GM04503 (cell line): ENCODE measurements around the gene MNT.
"Not testable (repeated sequence)": the region's sequence is repeated elsewhere in the genome, so short reads cannot be mapped to it uniquely, and the experiment has no call there.

Experiments used
- DNase-seq: peaks from one replicate; pipeline ENCODE4 v3.0.0-alpha.2; 2012; ENCODE audit warnings: low read depth

Gene MNT, protein sequence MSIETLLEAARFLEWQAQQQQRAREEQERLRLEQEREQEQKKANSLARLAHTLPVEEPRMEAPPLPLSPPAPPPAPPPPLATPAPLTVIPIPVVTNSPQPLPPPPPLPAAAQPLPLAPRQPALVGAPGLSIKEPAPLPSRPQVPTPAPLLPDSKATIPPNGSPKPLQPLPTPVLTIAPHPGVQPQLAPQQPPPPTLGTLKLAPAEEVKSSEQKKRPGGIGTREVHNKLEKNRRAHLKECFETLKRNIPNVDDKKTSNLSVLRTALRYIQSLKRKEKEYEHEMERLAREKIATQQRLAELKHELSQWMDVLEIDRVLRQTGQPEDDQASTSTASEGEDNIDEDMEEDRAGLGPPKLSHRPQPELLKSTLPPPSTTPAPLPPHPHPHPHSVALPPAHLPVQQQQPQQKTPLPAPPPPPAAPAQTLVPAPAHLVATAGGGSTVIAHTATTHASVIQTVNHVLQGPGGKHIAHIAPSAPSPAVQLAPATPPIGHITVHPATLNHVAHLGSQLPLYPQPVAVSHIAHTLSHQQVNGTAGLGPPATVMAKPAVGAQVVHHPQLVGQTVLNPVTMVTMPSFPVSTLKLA

GRCh38 chr17:2400877-2401425 is at the start of gene MNT:
MNT (minus strand) TSS chr17:2401060; CDS start chr17:2400712, 348 bp downstream.
- no peak for DNase-seq

DNA sequence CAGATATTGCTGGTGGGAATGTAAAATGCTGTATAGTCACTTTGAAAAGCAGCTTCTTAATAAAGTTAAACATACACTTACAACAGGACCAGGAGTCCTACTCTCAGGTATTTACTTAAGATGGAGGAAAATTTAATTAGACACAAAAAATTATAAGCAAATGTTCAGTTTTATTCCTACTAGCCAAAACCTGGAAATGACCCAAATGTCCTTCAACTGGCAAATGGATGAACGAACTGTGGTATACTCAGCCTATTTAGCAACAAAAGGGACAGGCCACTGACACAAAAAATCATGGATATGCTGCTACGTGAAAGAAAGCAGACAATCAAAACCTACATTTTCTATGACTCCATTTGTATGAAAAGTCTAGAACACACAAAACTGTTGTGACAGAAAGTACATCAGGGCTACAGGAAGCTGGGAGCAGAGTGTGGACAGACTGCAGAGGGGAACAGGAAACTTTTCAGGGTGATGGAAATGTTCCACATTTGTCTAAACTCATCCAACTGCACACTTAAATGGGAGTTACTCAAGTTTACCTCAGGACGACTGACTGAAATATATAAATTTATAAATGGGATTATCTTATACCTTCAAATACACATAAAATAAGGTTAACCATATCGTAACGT is 49.3 kb upstream of the MNT start:
- DNase-seq = no peak

DNA sequence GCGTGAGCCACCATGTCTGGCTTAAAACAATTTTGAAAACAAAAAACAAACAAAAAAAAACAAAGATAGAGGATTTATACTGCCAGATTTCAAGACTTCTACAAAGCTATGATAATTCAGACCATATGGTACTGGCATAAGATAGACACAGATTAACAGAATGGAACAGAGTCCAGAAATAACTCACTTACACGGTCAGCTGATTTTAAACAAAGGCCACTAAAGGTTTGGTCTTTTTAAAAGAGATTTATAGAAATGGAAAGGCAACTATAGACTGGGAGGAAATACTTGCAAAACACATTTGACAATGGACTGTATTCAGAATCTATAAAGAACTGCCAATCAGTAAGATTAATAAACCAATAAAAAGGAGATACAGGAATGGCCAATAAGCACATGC is 48.6 kb upstream of the MNT start:
- peak; percentile 7 for DNase-seq

- not testable (repeated sequence) for DNase-seq
Observed at GRCh38 chr17:2447479-2447878, 46.6 kb upstream of the MNT start.

DNA sequence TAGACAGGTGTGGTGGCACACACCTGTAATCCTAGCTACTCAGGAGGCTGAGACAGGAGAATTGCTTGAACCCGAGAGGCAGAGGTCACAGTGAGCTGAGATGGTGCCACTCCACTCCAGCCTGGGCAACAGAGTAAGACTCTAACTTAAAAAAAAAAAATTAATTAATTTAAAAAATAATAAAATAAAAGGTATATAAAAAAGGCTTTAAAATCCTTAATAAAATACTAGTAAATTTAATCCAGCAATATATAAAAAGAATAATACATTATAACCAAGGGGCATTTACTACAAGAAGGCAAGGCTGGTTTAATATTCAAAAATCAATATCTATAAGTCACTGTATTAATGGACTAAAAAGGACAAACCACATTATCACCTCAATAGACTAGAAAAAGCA is 44.8 kb upstream of the MNT start:
- no peak for DNase-seq

DNA sequence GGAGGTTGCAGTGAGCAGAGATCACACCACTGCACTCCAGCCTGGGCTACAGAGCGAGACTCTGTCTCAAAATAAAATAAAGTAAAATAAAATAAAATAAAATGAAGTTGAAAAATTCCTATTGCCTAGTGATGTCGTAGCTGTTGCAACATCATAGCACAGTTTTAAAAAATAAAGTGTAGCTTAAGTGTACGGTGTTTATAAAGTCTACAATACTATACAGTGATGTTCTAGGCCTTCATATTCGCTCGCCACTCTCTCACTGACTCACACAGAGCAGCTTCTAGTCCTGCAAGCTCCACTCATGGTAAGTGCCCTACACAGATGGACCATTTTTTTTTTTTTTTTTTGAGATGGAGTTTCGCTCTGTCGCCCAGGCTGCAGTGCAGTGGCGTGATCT is 43.5 kb upstream of the MNT start:
- DNase-seq = no peak

DNA sequence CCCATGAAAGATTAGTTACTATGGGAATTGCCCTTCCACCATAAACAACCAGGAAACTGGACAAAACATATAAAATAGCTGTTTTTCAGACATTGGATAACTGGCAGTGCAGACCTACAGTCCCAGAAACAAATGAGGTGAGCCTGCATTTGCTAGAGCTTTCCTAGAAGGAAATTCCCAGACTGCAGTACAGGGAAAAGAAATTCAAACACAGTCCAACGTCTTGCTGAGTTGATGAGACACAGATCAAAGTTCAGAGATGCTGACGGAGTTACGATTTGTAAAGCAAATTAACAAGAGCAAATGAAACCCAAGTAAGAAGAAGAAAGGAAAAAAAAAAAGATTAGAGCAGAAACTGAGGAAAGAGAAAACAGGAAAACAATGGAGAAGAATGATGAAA is 41.3 kb upstream of the MNT start:
- DNase-seq = no peak

DNA sequence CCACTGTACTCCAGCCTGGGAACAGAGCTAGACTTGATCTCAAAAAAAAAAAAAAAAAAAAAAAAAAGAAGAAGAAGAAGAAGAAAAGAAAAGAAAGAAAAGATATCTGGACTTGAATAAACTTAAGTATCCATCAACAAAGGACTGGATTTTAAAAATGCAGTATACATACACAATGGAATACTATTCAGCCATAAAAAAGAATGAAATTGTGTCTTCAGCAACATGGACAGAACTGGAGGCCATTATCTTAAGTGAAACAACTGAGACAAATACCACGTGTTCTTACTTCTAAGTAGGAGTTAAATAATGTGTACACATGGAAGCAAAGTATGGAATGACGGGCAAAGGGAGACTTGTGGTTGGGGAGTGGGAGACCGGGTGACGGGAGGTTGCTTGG is 40.1 kb upstream of the MNT start:
- DNase-seq = no peak

GRCh38 chr17:2439997-2440396 is 39.1 kb upstream of the MNT start:
- DNase-seq = peak; percentile 35

DNA sequence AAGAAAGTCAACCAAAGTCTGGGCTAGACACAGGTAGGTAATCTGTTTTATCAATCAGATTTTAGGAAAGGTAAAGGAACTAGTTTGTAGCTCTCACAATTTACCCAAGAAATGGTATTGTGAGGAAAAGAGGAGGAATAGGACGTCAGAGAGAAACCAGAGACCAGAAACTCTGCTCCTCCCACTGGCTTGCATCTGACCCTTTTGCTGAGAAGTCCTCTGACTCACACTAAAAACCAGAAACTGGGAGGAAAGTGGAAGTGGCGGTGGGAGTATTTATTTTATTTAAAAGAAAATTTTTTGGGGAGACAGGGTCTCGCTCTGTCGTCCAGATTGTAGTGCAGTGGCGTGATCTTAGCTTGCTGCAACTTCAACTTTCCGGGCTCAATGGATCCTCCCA is 38.0 kb upstream of the MNT start:
- DNase-seq = no peak

DNA sequence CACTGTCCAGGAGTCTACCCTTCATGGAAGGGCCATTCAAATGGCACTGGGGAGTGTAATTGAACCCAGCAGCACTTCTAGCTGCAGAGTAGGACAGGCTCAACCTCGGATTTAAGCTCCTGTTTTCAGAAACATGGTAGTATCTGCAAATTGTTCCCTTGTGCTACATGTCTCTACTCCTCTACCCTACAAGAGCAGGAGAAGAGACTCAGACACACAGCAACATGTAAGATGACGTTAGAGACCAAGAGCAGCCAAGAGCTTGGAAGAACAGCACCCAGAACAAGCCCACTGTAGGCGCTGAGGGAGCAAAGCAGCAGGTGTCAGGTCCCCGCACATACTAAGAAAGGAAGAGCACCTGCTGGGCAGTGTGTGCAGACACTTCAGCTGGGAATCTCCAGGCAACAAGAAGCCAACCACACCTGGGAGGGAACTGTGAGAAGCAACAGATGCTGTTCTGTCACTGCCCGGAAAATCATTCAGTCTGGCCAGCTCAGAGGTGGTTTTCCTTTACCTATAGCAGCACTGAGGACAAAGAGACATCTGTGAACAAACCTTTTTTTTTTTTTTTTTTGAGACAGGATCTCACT is 35.6 kb upstream of the MNT start:
- no peak for DNase-seq

DNA sequence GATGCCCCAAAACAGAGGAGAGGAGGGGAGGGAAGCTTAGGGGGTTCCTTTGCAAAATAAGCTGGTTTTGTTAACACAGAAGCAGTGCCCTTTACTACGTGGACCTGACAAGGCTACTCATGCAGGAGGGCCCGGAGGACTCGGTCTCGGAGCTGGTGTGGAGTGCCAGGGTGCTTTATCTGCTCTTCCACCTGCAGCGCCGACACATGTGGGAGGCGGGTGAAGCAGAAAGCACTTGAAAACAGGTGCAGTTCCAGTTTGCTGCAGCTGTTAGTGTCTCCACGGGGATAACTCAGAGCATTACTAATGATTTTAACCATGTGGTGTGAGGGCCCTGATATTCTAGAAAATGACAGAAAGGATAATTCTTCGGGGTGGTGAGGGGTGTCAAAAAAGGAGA is 35.0 kb upstream of the MNT start:
- no peak for DNase-seq

DNA sequence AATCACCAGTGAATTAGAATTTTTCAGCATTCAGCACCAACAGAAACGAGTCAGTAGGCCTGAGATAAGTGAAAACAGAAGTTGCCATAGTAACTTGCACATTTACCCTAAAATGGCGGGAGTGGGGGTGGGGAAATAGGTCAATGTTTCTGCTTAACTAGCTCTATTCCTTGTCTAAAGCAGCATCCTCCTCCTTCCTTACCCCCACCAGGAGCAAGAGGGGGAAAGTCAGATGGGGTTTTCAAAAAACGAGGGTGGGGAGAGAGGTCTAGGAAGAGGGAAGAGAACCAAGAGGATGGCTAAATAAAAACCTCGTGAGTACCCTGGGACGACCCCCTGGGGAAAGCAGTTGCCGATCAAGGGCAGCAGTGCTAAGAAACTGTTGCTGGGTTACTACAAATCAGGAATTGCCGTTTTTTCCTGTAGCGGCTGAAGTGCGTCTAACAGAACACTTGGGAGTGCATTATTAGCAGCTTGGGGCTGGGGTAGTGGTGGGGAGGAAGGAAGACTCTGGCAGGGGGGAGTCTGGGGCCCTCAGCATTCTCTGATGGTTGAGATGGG is 34.4 kb upstream of the MNT start:
- DNase-seq = no peak

- no peak for DNase-seq
Observed at GRCh38 chr17:2433696-2434095, 32.8 kb upstream of the MNT start.

- DNase-seq = no peak
Observed at GRCh38 chr17:2427910-2428309, 27.1 kb upstream of the MNT start.

DNA sequence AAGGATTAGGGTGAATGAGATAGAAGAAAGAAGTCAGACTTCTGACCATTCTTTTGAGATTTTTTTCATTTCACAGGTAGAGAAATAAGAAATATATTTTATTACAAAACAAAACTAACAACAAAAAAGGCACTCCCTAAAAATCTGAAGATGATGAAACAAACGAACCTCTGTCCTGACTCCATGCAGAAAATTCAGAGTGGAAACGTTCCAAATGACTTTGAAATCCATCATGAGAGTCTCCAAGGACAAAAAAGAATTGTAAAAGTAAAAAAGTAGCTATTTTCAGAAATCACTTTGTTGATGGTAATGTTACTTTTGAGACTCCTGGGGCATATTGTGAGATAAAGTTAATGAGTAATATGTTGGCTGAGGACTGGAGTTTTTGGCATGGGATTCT is 26.4 kb upstream of the MNT start:
- DNase-seq = no peak

GRCh38 chr17:2423271-2423670 is 22.4 kb upstream of the MNT start:
- DNase-seq = no peak

GRCh38 chr17:2421315-2422147 is 20.7 kb upstream of the MNT start:
- no peak for DNase-seq

DNA sequence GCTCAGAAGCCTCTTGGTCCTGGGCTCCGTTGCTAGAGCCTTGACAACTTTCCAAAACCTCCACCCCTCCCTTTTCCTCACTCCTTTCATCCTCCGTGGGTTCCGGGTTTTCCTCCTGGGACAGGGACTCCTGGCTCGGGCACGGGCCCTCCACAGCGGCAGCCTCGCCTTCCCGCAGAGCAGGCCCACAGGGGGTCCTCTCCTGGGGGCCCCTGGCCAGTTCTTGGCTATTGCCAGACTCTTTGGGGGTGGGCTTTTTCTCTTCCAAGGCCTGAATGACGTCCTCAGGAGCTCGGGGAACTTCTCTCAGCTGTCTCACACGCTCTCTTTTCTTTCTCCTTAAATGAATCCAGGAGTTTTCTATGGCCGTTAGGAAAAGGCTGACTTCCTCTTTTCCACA is 19.3 kb upstream of the MNT start:
- no peak for DNase-seq

- no peak for DNase-seq
Observed at GRCh38 chr17:2419486-2419885, 18.6 kb upstream of the MNT start.

GRCh38 chr17:2418572-2418971 is 17.7 kb upstream of the MNT start:
- no peak for DNase-seq
